Effector memory CD4-positive, alpha-beta T cell (primary cell): ENCODE results near the gene MBP.
"Not testable (repeated sequence)": the region's sequence is repeated elsewhere in the genome, so short reads cannot be mapped to it uniquely, and the experiment has no call there.

Experiments
- DNase-seq, 3 donors: peaks; one replicate each; pipeline ENCODE4 v3.0.0-alpha.2; 2020
- H3K27ac ChIP-seq: 2 replicates; pipeline ENCODE4 v1.7.0; 2013; ENCODE audit warnings: mild to moderate bottlenecking, low read length, moderate library complexity; ENCODE audit not compliant: insufficient read depth, poor library complexity, severe bottlenecking
- H3K27me3 ChIP-seq: replicated peaks from 2 replicates; pipeline ENCODE4 v1.7.0; 2013; ENCODE audit warnings: mild to moderate bottlenecking, low read length; ENCODE audit not compliant: insufficient read depth, control insufficient read depth, poor library complexity, severe bottlenecking
- H3K36me3 ChIP-seq: 2 replicates; pipeline ENCODE4 v1.7.0; 2013; ENCODE audit warnings: mild to moderate bottlenecking, low read length, moderate library complexity; ENCODE audit not compliant: control insufficient read depth, insufficient read depth
- H3K4me1 ChIP-seq: 2 replicates; pipeline ENCODE4 v1.7.0; 2013; ENCODE audit warnings: low read length, mild to moderate bottlenecking; ENCODE audit not compliant: control insufficient read depth, insufficient read depth, poor library complexity, severe bottlenecking
- H3K4me3 ChIP-seq: 2 replicates; pipeline ENCODE4 v1.7.0; 2013; ENCODE audit warnings: low read length, low read depth, mild to moderate bottlenecking; ENCODE audit not compliant: insufficient read depth, poor library complexity, severe bottlenecking
- H3K9me3 ChIP-seq: 2 replicates; pipeline ENCODE4 v1.7.0; 2013; ENCODE audit warnings: mild to moderate bottlenecking, low read length, moderate library complexity; ENCODE audit not compliant: control insufficient read depth

Gene MBP

DNA sequence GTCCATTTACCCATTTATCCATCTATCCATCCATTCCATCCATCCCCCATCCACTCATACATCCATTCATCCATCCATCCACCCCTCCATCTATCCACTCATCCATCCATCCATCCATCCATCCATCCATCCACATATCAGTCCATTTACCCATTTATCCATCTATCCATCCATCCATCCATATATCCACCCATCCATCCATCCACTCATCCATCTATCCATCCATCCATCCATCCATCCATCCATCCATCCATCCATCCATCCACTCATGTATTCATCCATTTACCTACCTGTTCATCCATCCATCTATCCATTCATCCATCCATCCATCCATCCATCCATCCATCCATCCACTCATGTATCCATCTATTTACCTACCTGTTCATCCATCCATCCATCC is 113.9 kb downstream of the MBP start:
- not testable (repeated sequence) for H3K9me3 ChIP-seq, H3K27me3 ChIP-seq, DNase-seq, H3K4me3 ChIP-seq, H3K4me1 ChIP-seq, H3K27ac ChIP-seq
- peaks cover 58% of the 10 kb centered on the region for H3K36me3 ChIP-seq

GRCh38 chr18:77017355-77017754 is 115.2 kb downstream of the MBP start:
- no peaks in the 10 kb centered on the region for H3K27me3 ChIP-seq

GRCh38 chr18:77016936-77017335 is 115.6 kb downstream of the MBP start:
- H3K4me3 ChIP-seq: no peak overlapping the region
- H3K27ac ChIP-seq: no peak overlapping the region
- no peaks in the 10 kb centered on the region for H3K4me1 ChIP-seq
- H3K36me3 ChIP-seq: peaks cover 58% of the 10 kb centered on the region
- H3K27me3 ChIP-seq: no peaks in the 10 kb centered on the region
- no peaks in the 10 kb centered on the region for H3K9me3 ChIP-seq
- DNase-seq: no peak

More at GRCh38 chr18:77017355-77017754, 115.2 kb downstream of the MBP start:
- H3K27ac ChIP-seq: no peak overlapping the region
- H3K36me3 ChIP-seq: peaks cover 58% of the 10 kb centered on the region
- H3K9me3 ChIP-seq: no peaks in the 10 kb centered on the region
- no peak for DNase-seq
- H3K4me1 ChIP-seq: no peaks in the 10 kb centered on the region
- H3K4me3 ChIP-seq: no peak overlapping the region

DNA sequence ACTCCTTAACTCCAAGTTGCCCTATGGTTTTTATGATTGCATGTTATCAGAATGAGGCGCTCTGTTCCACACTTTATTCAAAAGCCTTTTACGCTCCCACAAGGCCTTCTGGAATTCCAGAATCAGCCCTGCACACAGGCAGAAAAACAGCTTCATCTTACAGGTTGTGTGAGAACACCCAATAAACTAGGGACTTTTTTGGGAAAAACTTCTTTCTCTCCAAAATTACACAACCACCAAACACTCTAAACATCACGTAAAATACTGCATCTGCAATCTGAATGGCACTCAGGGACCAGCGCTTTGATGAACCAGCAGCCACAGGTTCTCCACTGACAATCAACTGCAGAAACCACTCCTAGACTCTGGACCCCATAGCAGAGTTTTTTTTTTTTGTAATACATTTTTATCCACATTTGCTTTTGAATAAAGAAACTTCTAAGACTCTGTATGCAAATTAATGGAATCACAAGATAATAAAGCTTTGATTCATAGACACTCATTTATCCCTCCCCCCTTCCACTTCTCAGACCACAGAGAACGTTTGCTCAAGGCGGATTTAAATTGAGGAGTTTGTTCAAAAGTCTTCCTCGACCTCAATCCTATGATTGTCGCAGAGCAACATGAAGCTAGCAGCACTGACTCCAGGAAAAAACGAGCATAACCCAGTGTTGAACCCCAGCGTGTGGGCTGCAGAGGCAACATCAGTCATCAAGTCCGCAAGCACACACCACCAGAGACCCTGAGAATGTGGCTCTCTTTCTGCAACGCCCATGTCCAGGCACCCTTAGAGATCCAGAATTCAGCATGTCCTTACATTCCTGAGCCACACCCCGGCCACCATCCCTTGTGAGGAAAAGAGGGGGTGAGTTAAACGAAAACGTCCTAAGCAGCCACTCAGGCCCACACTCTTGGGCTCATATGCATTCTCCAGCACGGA is 116.5 kb downstream of the MBP start:
- Histone ChIP-seq H3K9me3 (no peaks in the 10 kb centered on the region), H3K27ac (no peak overlapping the region), H3K27me3 (no peaks in the 10 kb centered on the region), H3K4me1 (no peaks in the 10 kb centered on the region), H3K4me3 (no peak overlapping the region), H3K36me3 (peaks cover 58% of the 10 kb centered on the region)
- DNase-seq: no peak

- DNase-seq: no peak
- Histone ChIP-seq H3K9me3 (no peaks in the 10 kb centered on the region), H3K27ac (no peak overlapping the region), H3K4me1 (no peaks in the 10 kb centered on the region), H3K36me3 (peaks cover 57% of the 10 kb centered on the region), H3K4me3 (no peak overlapping the region), H3K27me3 (no peaks in the 10 kb centered on the region)
Observed at GRCh38 chr18:77015169-77015568, 117.4 kb downstream of the MBP start.

DNA sequence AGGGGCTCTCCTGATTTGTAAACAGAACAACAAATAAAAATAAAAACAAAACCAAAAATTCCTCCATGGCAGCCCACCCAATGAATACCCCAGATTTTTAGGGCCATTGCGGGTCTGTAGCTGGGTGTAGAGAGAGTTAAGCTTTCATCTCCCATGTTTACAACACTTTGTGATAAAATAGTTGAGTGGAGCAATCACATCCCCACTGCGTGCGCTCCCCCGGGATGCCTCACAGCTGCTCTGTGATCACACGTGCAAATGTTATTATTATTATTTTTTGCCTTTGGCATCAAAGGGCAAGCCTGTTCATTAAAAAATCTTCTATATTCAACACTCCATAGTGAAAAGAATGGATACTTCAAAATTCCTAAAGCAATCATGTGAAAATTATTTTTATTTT is 118.0 kb downstream of the MBP start:
- Histone ChIP-seq H3K4me3 (no peak overlapping the region), H3K36me3 (peaks cover 56% of the 10 kb centered on the region), H3K4me1 (no peaks in the 10 kb centered on the region), H3K27ac (no peak overlapping the region), H3K27me3 (no peaks in the 10 kb centered on the region), H3K9me3 (no peaks in the 10 kb centered on the region)
- no peak for DNase-seq

GRCh38 chr18:77013811-77014521 is 118.6 kb downstream of the MBP start:
- H3K36me3 ChIP-seq: peaks cover 57% of the 10 kb centered on the region
- DNase-seq: no peak
- no peak overlapping the region for H3K27ac ChIP-seq
- H3K4me1 ChIP-seq: no peaks in the 10 kb centered on the region
- H3K4me3 ChIP-seq: no peak overlapping the region
- H3K9me3 ChIP-seq: no peaks in the 10 kb centered on the region
- no peaks in the 10 kb centered on the region for H3K27me3 ChIP-seq

DNA sequence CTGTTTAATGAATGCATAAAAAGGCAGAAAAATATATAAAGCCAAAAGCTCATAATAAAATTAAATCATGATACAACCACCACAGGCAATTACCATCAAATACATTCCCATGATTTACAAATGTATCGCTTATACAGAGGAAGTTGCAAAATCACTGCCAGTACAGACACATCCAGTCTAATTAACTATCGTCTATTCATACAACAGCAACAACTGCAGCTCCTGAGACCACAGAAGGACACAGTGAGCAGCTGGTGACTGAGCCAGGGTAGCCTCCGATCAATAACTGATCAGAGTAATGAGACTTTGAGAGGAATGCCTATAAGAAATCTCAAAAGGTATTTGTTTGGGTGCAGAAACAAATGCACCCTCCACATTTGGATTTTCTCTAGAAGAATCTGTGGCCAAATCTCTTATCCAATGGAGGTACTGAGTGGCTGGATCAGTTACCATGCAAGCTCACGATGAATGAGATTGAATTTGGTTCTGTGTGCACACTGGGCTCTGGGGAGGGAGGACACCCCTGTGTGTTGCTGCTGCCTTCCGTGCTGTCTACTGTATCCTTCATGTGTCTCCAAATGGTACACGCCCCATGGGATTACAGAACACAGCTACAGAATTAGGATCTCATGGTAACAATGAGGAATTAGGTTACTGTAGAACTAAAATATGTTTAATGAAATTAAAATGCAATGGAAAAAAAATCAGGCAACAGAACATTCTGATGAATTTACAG is 119.6 kb downstream of the MBP start:
- Histone ChIP-seq H3K27me3 (no peaks in the 10 kb centered on the region), H3K9me3 (no peaks in the 10 kb centered on the region), H3K27ac (no peak overlapping the region), H3K4me3 (no peak overlapping the region), H3K36me3 (peaks cover 59% of the 10 kb centered on the region), H3K4me1 (no peaks in the 10 kb centered on the region)
- no peak for DNase-seq

DNA sequence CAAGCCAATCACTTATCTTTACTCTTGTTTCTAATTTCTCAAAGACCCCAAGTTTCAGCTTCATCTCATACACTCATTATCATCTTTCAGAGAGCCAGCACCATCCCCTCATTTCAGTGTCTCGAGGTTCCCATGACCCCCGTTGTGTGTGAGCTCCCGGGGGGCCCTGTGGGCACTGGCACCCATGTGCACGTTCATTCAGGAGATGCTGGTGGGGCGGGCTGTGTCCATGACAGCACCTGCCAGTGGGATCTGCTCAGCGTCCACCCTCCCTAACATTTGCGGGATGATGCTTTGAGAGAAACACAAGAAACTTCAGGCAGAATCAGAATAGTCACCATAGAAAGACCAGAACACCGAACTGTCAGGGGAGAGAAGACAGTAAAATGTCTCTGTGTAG is 120.5 kb downstream of the MBP start:
- no peaks in the 10 kb centered on the region for H3K4me1 ChIP-seq
- peaks cover 55% of the 10 kb centered on the region for H3K36me3 ChIP-seq
- H3K9me3 ChIP-seq: no peaks in the 10 kb centered on the region
- H3K27ac ChIP-seq: no peak overlapping the region
- no peaks in the 10 kb centered on the region for H3K27me3 ChIP-seq
- DNase-seq: no peak
- H3K4me3 ChIP-seq: no peak overlapping the region
